Endodermal cell (in vitro differentiated cells): ENCODE measurements around the gene KCNQ5. TPM values are rescaled to one million over a fixed set of nuclear protein-coding genes. Genes with fewer than 3 reads are reported as not detected.

Experiments used
- DNase-seq: peaks from one replicate; pipeline ENCODE4 v3.0.0-alpha.2; 2017
- H3K27ac ChIP-seq: 2 replicates; pipeline ENCODE4 v1.5.1; 2013; ENCODE audit warnings: mild to moderate bottlenecking, low read depth, low read length, moderate library complexity
- H3K27me3 ChIP-seq: 2 replicates; pipeline ENCODE4 v1.6.1; 2013; ENCODE audit warnings: mild to moderate bottlenecking, low read length, moderate library complexity; ENCODE audit not compliant: insufficient read depth, control insufficient read depth, poor library complexity, severe bottlenecking
- H3K36me3 ChIP-seq: 2 replicates; pipeline ENCODE4 v1.7.0; 2013; ENCODE audit warnings: mild to moderate bottlenecking, low read length, moderate library complexity; ENCODE audit not compliant: control insufficient read depth, insufficient read depth
- H3K4me1 ChIP-seq: one replicate; pipeline ENCODE4 v1.7.0; 2013; ENCODE audit warnings: low read length; ENCODE audit not compliant: control insufficient read depth, insufficient read depth
- H3K4me3 ChIP-seq: 2 replicates; pipeline ENCODE4 v1.5.1; 2013; ENCODE audit warnings: mild to moderate bottlenecking, low read length, moderate library complexity
- H3K9ac ChIP-seq: 2 replicates; pipeline ENCODE4 v1.6.1; 2013; ENCODE audit warnings: mild to moderate bottlenecking, low read length, moderate library complexity; ENCODE audit not compliant: poor library complexity, severe bottlenecking; ENCODE audit errors: extremely low read depth
- H3K9me3 ChIP-seq: 2 replicates; pipeline ENCODE4 v1.6.1; 2013; ENCODE audit warnings: mild to moderate bottlenecking, low read length, moderate library complexity; ENCODE audit not compliant: control insufficient read depth
- H3K27ac Mint-ChIP-seq: 2 replicates; pipeline ENCODE4 v1.8.0; 2020; ENCODE audit warnings: mixed read lengths
- H3K27me3 Mint-ChIP-seq: 2 replicates; pipeline ENCODE4 v1.8.0; 2021; ENCODE audit warnings: mild to moderate bottlenecking, mixed read lengths; ENCODE audit not compliant: insufficient read depth
- H3K36me3 Mint-ChIP-seq: 2 replicates; pipeline ENCODE4 v1.8.0; 2020; ENCODE audit warnings: low read depth, mixed read lengths
- H3K4me1 Mint-ChIP-seq: 2 replicates; pipeline ENCODE4 v1.8.0; 2020; ENCODE audit warnings: mixed read lengths
- H3K4me3 Mint-ChIP-seq: 2 replicates; pipeline ENCODE4 v1.8.0; 2020; ENCODE audit warnings: mild to moderate bottlenecking, moderate library complexity, mixed read lengths
- H3K9me3 Mint-ChIP-seq: 2 replicates; pipeline ENCODE4 v1.8.0; 2020; ENCODE audit warnings: mild to moderate bottlenecking, mixed read lengths
- WGBS, 2 experiments: methylation state at CpG; one replicate each; pipeline versions ENCODE4 v1.1.5 to v1.1.7; 2013; ENCODE audit warnings: missing lambda C conversion rate in 2 of 2, mixed read lengths in 1 of 2; ENCODE audit not compliant: insufficient coverage in 1 of 2, insufficient read length in 1 of 2; 5-methylcytosine and 5-hydroxymethylcytosine counted together
- total RNA-seq, 2 donors: library from RNA; stranded (reverse); fragmentation: NEBNext Ultra II Directional in 1 of 2; extraction: Animal tissue kit (Norgen Biotek cat#: 25700) in 1 of 2; gene quantifications; 2 replicates in 1 of 2; 3 replicates in 1 of 2; pipeline ENCODE4 v1.2.1, GENCODE V29; 2021
- TF ChIP-seq, protein P1 (sequence below): fragments of 200-600 bp; sonication (generic); conservative IDR thresholded peaks from 2 replicates; pipeline ENCODE4 v1.5.0; 2021; ENCODE audit warnings: antibody characterized with exemption, mild to moderate bottlenecking

The KCNQ5 gene
- total RNA-seq, 2 donors from 2014 or later: 2.4 to 8.3 TPM

DNA sequence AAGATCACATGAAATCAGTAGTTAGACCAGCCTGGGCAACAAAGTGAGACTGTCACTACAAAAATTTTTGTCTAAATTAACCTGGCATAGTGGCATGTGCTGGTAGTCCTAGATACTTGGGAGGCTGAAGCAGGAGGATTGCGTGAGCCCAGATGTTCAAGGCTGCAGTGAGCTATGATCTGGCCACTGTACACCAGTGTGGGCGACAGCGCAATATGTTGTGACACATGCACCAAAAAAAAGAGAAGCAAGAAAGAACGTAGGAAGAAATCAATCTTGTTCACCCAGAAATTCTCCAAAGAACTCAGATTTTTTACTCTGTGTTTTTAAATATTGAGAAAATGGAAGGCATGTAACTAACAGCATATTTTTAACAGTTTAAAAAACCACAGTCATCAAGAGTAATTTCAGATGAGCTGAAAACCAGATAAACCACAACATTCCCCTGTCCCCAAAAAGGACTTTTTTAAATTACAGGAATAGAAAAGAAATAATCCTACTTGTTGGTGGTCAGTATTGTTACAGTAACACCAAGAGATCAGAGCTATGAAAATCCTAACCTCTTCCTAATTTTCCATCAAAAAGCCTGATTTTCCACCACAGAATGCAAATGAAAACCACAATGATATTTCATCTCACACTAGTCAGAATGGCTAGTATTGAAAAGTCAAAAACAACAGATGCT is 363.3 kb downstream of the KCNQ5 start:
- Histone ChIP-seq H3K9ac (no peak overlapping the region), H3K36me3 (no peaks in the 10 kb centered on the region), H3K4me3 (no peak overlapping the region), H3K27me3 (no peaks in the 10 kb centered on the region), H3K27ac (no peak overlapping the region), H3K9me3 (no peaks in the 10 kb centered on the region), H3K4me1 (no peaks in the 10 kb centered on the region)
- TF ChIP-seq, protein P1, sequence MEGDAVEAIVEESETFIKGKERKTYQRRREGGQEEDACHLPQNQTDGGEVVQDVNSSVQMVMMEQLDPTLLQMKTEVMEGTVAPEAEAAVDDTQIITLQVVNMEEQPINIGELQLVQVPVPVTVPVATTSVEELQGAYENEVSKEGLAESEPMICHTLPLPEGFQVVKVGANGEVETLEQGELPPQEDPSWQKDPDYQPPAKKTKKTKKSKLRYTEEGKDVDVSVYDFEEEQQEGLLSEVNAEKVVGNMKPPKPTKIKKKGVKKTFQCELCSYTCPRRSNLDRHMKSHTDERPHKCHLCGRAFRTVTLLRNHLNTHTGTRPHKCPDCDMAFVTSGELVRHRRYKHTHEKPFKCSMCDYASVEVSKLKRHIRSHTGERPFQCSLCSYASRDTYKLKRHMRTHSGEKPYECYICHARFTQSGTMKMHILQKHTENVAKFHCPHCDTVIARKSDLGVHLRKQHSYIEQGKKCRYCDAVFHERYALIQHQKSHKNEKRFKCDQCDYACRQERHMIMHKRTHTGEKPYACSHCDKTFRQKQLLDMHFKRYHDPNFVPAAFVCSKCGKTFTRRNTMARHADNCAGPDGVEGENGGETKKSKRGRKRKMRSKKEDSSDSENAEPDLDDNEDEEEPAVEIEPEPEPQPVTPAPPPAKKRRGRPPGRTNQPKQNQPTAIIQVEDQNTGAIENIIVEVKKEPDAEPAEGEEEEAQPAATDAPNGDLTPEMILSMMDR: no peak
- no peaks in the 10 kb centered on the region for H3K4me1 Mint-ChIP-seq
- H3K9me3 Mint-ChIP-seq: peaks cover 33% of the 10 kb centered on the region
- no peaks in the 10 kb centered on the region for H3K36me3 Mint-ChIP-seq
- no peak for DNase-seq
- 93% methylated on average over 3 to 4 of the region's 4 CpGs for WGBS, 2 experiments
- no peaks in the 10 kb centered on the region for H3K27me3 Mint-ChIP-seq
- no peak overlapping the region for H3K27ac Mint-ChIP-seq
- H3K4me3 Mint-ChIP-seq: no peak overlapping the region

- no peak overlapping the region for H3K27ac ChIP-seq
- no peak overlapping the region for H3K4me3 ChIP-seq
- TF ChIP-seq, protein P1: no peak
- no peaks in the 10 kb centered on the region for H3K4me1 Mint-ChIP-seq
- H3K27me3 Mint-ChIP-seq: no peaks in the 10 kb centered on the region
- peaks cover 29% of the 10 kb centered on the region for H3K9me3 Mint-ChIP-seq
- no peak for DNase-seq
- H3K36me3 Mint-ChIP-seq: no peaks in the 10 kb centered on the region
- H3K27ac Mint-ChIP-seq: no peak overlapping the region
- no peak overlapping the region for H3K4me3 Mint-ChIP-seq
- H3K27me3 ChIP-seq: no peaks in the 10 kb centered on the region
- H3K9me3 ChIP-seq: no peaks in the 10 kb centered on the region
- no peaks in the 10 kb centered on the region for H3K4me1 ChIP-seq
- no peak overlapping the region for H3K9ac ChIP-seq
- WGBS, 2 experiments: 92 to 94% methylated on average over 13 to 19 of the region's 19 CpGs
- no peaks in the 10 kb centered on the region for H3K36me3 ChIP-seq
Measured at GRCh38 chr6:72987301-72987700, 365.4 kb downstream of the KCNQ5 start.

- Mint-ChIP-seq H3K4me1 (no peaks in the 10 kb centered on the region), H3K4me3 (no peak overlapping the region), H3K27me3 (no peaks in the 10 kb centered on the region), H3K27ac (no peak overlapping the region), H3K36me3 (no peaks in the 10 kb centered on the region), H3K9me3 (no peaks in the 10 kb centered on the region)
- Histone ChIP-seq H3K9me3 (no peaks in the 10 kb centered on the region), H3K36me3 (no peaks in the 10 kb centered on the region), H3K4me1 (no peaks in the 10 kb centered on the region), H3K27me3 (no peaks in the 10 kb centered on the region), H3K27ac (no peak overlapping the region), H3K4me3 (no peak overlapping the region), H3K9ac (no peak overlapping the region)
- no peak for DNase-seq
- TF ChIP-seq, protein P1: no peak
- WGBS, 2 experiments: 93 to 96% methylated on average over 2 to 5 of the region's 5 CpGs
Measured at GRCh38 chr6:72999995-73000394, 378.1 kb downstream of the KCNQ5 start.
